ENCODE results near the gene PRPS1L1. TPM values are rescaled to one million over a fixed set of nuclear protein-coding genes. Genes with fewer than 3 reads are reported as not detected.

Gene PRPS1L1
- total and polyA plus RNA-seq, 2 of the 8 experiments (the other 6 are each of a cell fraction or from before 2014, with no cell fraction given): not detected

DNA sequence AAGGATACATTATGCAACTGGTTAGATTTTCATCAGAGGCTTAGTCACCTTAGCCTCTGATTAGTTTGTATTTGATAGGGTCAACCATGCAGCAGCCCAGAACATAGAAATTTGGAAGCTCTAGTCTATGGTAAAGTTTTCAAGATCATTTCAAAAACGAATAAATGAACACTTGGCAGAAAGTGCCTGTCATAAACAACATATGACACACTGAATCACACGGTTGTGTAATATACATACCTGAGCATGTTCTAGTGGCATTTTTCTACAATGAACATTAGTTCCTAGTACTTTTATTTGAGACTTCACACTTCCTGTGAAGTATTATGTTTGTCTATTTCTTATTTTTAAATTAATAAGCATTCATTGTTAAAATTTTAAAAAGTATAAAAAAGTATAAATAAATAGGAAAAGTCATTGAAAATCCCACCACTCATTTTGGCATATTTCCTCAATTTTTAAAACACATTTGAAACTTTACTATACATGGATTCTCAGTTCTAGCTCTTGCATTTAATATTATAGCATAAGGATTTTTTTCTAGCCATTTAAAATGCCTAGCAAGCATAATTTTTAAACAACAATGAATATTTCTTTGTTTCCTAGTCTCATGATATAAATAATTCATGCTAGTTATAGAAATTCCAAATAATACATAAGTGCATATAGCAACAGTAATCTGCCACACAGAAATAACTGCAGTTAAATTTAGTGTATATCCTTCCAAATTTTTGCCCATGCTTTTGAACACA is 25.7 kb upstream of the PRPS1L1 start:
- no peak overlapping the region for H3K9ac ChIP-seq (replicated peaks in 1 of 4; ENCODE audit: extremely low read depth in 1 of 4, low read depth in 3 of 4, low read length in 3 of 4)
- CTCF ChIA-PET (ENCODE audit: partially characterized antibody): interaction anchor here (1.9 kb wide), 1 partner anchor 11 kb away, joined by 8 read pairs; no protein-coding TSS in a partner anchor
- no peaks in the 10 kb centered on the region for H3K79me2 ChIP-seq (ENCODE audit: control insufficient read depth in 1 of 2, insufficient read depth in 2 of 2, low read length in 2 of 2)
- TF ChIP-seq HDAC2 (IDR thresholded peaks at IDR 0.05; ENCODE audit: borderline replicate concordance in 1 of 2, low read depth in 2 of 2, low read length in 2 of 2): no peak
- no peak for TF ChIP-seq SP4 (IDR thresholded peaks at IDR 0.05; ENCODE audit: low read length)
- TF ChIP-seq GTF2F1 (IDR thresholded peaks at IDR 0.05; ENCODE audit: borderline replicate concordance, low read depth, low read length): no peak
- TF ChIP-seq YY1 (IDR thresholded peaks at IDR 0.05; ENCODE audit: low read depth, low read length): no peak
- TF ChIP-seq TEAD4 (IDR thresholded peaks at IDR 0.05; ENCODE audit: low read depth, low read length): no peak
- TF ChIP-seq SIN3A (conservative IDR thresholded peaks at IDR 0.05 in 1 of 2, IDR thresholded peaks at IDR 0.05 in 1 of 2; ENCODE audit: low read depth in 1 of 2, low read length in 2 of 2): no peak
- TF ChIP-seq SIX5 (IDR thresholded peaks at IDR 0.05; ENCODE audit: low read depth, low read length): no peak
- no peak for TF ChIP-seq ASH2L (IDR thresholded peaks at IDR 0.05; ENCODE audit: low read length)
- no peak for TF ChIP-seq EZH2 (IDR thresholded peaks at IDR 0.05; ENCODE audit: low read depth, low read length, severe bottlenecking)
- no peak for TF ChIP-seq SRF (IDR thresholded peaks at IDR 0.05; ENCODE audit: low read depth, low read length)
- no peak for TF ChIP-seq NANOG (IDR thresholded peaks at IDR 0.05; ENCODE audit: insufficient read depth, low read depth, low read length, poor library complexity, severe bottlenecking)
- no peak for TF ChIP-seq TAF7 (optimal IDR thresholded peaks at IDR 0.05; ENCODE audit: borderline replicate concordance, low read depth, low read length)

More for the DNA sequence above, 25.7 kb upstream of the PRPS1L1 start:
- Histone ChIP-seq H4K5ac (ENCODE audit: insufficient read length, low read depth, low read length) (no peak overlapping the region), H3K4me2 (ENCODE audit: insufficient read depth in 1 of 2, low read depth in 2 of 2, low read length in 2 of 2) (no peak overlapping the region), H2BK15ac (ENCODE audit: low read length) (no peak overlapping the region), H3K36me3 (ENCODE audit: control insufficient read depth in 2 of 4, insufficient read depth in 4 of 4, low read length in 3 of 4) (no peaks in the 10 kb centered on the region), H4K8ac (ENCODE audit: extremely low read depth, insufficient read depth, low read length) (no peak overlapping the region), H2BK5ac (ENCODE audit: low read depth, low read length) (no peak overlapping the region), H3K27me3 (replicated peaks in 1 of 4; ENCODE audit: control insufficient read depth in 3 of 4, extremely low read depth in 1 of 4, insufficient read depth in 3 of 4, low read length in 3 of 4) (no peaks in the 10 kb centered on the region), H2BK120ac (replicated peaks; ENCODE audit: low read depth, low read length) (no peak overlapping the region), H2BK20ac (ENCODE audit: low read length) (no peak overlapping the region), H3K14ac (ENCODE audit: insufficient read length) (no peak overlapping the region), H2AFZ (ENCODE audit: low read length) (no peak overlapping the region), H4K20me1 (replicated peaks in 1 of 2; ENCODE audit: control insufficient read depth in 1 of 2, insufficient read depth in 2 of 2, low read length in 2 of 2) (no peaks in the 10 kb centered on the region), H3K4ac (replicated peaks; ENCODE audit: insufficient read length, low read depth, low read length) (no peak overlapping the region), H3K23me2 (ENCODE audit: low read depth, low read length) (no peaks in the 10 kb centered on the region), H3K56ac (replicated peaks; ENCODE audit: insufficient read length, low read depth, low read length) (no peak overlapping the region), H2BK12ac (ENCODE audit: low read depth, low read length) (no peak overlapping the region), H3K18ac (ENCODE audit: extremely low read depth, low read length) (no peak overlapping the region), H2AK5ac (ENCODE audit: low read depth, low read length) (no peak overlapping the region), H3K27ac (ENCODE audit: low read depth, low read length) (no peak overlapping the region), H3K79me1 (ENCODE audit: low read depth, low read length) (no peaks in the 10 kb centered on the region), H3K23ac (ENCODE audit: insufficient read length) (no peak overlapping the region), H4K91ac (replicated peaks; ENCODE audit: insufficient read length, low read length) (no peak overlapping the region), H3K4me3 (ENCODE audit: extremely low read depth in 1 of 4, insufficient read depth in 2 of 4, low read depth in 3 of 4, low read length in 4 of 4) (no peak overlapping the region), H3K9me3 (ENCODE audit: insufficient read depth in 2 of 2, low read depth in 1 of 2, low read length in 1 of 2) (no peaks in the 10 kb centered on the region), H3K4me1 (replicated peaks in 1 of 4; ENCODE audit: control insufficient read depth in 3 of 4, insufficient read depth in 4 of 4, low read length in 3 of 4) (no peaks in the 10 kb centered on the region)
- 80% methylated on average over 2 of the region's 2 CpGs; no CpG with 5 or more reads in 1 of the 2 experiments for WGBS, 2 experiments (ENCODE audit: extremely low coverage in 1 of 2, insufficient coverage in 1 of 2, insufficient read length in 1 of 2, insufficient replicate concordance in 2 of 2, low coverage in 1 of 2, low lambda C conversion rate in 2 of 2, missing lambda C conversion rate in 1 of 2)
- DNase-seq (ENCODE audit: low read depth in 1 of 2, low spot score in 2 of 2) (no peak), FAIRE-seq (no peak)
- POLR2A ChIA-PET (ENCODE audit: partially characterized antibody): no interaction called here
